Gastrocnemius medialis (tissue), 4 donors: ENCODE results near the gene DIPK1A.

ENCODE experiments used
- CTCF ChIP-seq, 5 experiments: fragments of 450-650 bp in 3 of 5; fragments of 200-600 bp in 2 of 5; sonication (generic) in 2 of 5; IDR thresholded peaks in 4 of 5; conservative IDR thresholded peaks in 1 of 5; 1 replicate in 4 of 5; 2 replicates in 1 of 5; pipeline ENCODE4 v1.5.1; 2016 to 2019; ENCODE audit warnings: antibody characterized with exemption in 5 of 5, mild to moderate bottlenecking in 3 of 5, moderate library complexity in 3 of 5
- POLR2A ChIP-seq, 2 donors: fragments of 450-650 bp; IDR thresholded peaks; one replicate each; pipeline ENCODE4 v1.6.1; 2017; ENCODE audit warnings: antibody characterized with exemption in 2 of 2, mild to moderate bottlenecking in 2 of 2, moderate library complexity in 2 of 2

GRCh38 chr1:92989253-92989652 lies 28.0 kb upstream of the DIPK1A start:
- TF ChIP-seq CTCF (IDR thresholded peaks at IDR 0.05 in 4 of 5, conservative IDR thresholded peaks at IDR 0.05 in 1 of 5) (no peak), POLR2A (IDR thresholded peaks at IDR 0.05) (no peak)
